KMS-11 (cell line): ENCODE results near the gene DGKK.

Experiments used
- H2AFZ ChIP-seq: fragments of 200-600 bp; sonication (generic); 2 replicates; pipeline ENCODE4 v1.6.1; 2016; ENCODE audit warnings: antibody characterized with exemption, mixed run types, low read depth
- H3K27ac ChIP-seq: fragments of 200-600 bp; sonication (generic); 2 replicates; pipeline ENCODE4 v1.6.1; 2016; ENCODE audit warnings: mild to moderate bottlenecking, mixed run types
- H3K27me3 ChIP-seq: fragments of 200-600 bp; sonication (generic); 2 replicates; pipeline ENCODE4 v1.6.1; 2017; ENCODE audit warnings: mild to moderate bottlenecking, low read depth, mixed run types, moderate library complexity; ENCODE audit not compliant: insufficient read depth
- H3K36me3 ChIP-seq: fragments of 200-600 bp; sonication (generic); 2 replicates; pipeline ENCODE4 v1.6.1; 2017; ENCODE audit warnings: mild to moderate bottlenecking, mixed run types; ENCODE audit not compliant: insufficient read depth
- H3K4me1 ChIP-seq: fragments of 200-600 bp; sonication (generic); 2 replicates; pipeline ENCODE4 v1.6.1; 2016; ENCODE audit warnings: mild to moderate bottlenecking, low read depth, mixed run types; ENCODE audit not compliant: poor library complexity, severe bottlenecking
- H3K4me2 ChIP-seq: fragments of 200-600 bp; sonication (generic); 2 replicates; pipeline ENCODE4 v1.7.0; 2016; ENCODE audit warnings: mild to moderate bottlenecking, mixed run types
- H3K4me3 ChIP-seq: fragments of 200-600 bp; sonication (generic); IDR thresholded peaks from 2 replicates; pipeline ENCODE4 v1.6.1; 2017; ENCODE audit warnings: low read depth, low read length, mixed read lengths; ENCODE audit not compliant: insufficient read depth
- H3K79me2 ChIP-seq: fragments of 200-600 bp; sonication (generic); 2 replicates; pipeline ENCODE4 v1.6.1; 2016; ENCODE audit warnings: low read depth, mixed run types; ENCODE audit not compliant: insufficient read depth
- H3K9ac ChIP-seq: fragments of 200-600 bp; sonication (generic); 2 replicates; pipeline ENCODE4 v1.6.1; 2016; ENCODE audit warnings: mild to moderate bottlenecking, mixed run types
- H4K20me1 ChIP-seq: fragments of 200-600 bp; sonication (generic); 2 replicates; pipeline ENCODE4 v1.6.1; 2016; ENCODE audit warnings: mild to moderate bottlenecking, mixed run types; ENCODE audit not compliant: insufficient read depth
- TF ChIP-seq, protein P1 (sequence below): fragments of 200-600 bp; sonication (generic); conservative IDR thresholded peaks from 2 replicates; pipeline ENCODE4 v1.6.1; 2017; ENCODE audit warnings: low read depth, mild to moderate bottlenecking, antibody characterized with exemption, low read length, moderate library complexity, mixed read lengths

DGKK gene

DNA sequence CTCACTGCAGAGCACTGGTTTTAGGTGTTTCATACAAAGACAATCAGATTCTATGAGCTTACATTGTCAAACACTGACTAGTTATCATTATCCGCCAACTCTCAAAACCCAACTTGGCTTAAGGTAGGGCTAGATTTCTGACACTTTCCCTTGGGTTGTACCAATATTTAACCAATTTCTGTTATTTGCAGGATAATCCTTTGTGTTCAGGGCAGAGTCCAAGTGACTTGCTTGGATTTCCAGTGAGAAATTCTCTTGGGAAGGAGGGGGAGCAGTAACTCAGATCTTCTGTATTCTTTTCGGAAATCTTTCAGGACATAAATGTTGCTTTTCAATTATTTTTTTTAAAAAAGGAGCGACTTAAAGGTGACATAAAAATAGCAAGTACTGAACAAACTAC, 23.1 kb downstream of the DGKK start:
- Histone ChIP-seq H3K4me3 (no peak overlapping the region), H3K4me1 (no peaks in the 10 kb centered on the region), H3K79me2 (no peaks in the 10 kb centered on the region), H3K4me2 (no peak overlapping the region), H3K27me3 (no peaks in the 10 kb centered on the region), H4K20me1 (no peaks in the 10 kb centered on the region), H3K9ac (no peak overlapping the region), H3K36me3 (no peaks in the 10 kb centered on the region), H3K27ac (no peak overlapping the region), H2AFZ (no peak overlapping the region)
- TF ChIP-seq, protein P1, sequence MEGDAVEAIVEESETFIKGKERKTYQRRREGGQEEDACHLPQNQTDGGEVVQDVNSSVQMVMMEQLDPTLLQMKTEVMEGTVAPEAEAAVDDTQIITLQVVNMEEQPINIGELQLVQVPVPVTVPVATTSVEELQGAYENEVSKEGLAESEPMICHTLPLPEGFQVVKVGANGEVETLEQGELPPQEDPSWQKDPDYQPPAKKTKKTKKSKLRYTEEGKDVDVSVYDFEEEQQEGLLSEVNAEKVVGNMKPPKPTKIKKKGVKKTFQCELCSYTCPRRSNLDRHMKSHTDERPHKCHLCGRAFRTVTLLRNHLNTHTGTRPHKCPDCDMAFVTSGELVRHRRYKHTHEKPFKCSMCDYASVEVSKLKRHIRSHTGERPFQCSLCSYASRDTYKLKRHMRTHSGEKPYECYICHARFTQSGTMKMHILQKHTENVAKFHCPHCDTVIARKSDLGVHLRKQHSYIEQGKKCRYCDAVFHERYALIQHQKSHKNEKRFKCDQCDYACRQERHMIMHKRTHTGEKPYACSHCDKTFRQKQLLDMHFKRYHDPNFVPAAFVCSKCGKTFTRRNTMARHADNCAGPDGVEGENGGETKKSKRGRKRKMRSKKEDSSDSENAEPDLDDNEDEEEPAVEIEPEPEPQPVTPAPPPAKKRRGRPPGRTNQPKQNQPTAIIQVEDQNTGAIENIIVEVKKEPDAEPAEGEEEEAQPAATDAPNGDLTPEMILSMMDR = no peak

DNA sequence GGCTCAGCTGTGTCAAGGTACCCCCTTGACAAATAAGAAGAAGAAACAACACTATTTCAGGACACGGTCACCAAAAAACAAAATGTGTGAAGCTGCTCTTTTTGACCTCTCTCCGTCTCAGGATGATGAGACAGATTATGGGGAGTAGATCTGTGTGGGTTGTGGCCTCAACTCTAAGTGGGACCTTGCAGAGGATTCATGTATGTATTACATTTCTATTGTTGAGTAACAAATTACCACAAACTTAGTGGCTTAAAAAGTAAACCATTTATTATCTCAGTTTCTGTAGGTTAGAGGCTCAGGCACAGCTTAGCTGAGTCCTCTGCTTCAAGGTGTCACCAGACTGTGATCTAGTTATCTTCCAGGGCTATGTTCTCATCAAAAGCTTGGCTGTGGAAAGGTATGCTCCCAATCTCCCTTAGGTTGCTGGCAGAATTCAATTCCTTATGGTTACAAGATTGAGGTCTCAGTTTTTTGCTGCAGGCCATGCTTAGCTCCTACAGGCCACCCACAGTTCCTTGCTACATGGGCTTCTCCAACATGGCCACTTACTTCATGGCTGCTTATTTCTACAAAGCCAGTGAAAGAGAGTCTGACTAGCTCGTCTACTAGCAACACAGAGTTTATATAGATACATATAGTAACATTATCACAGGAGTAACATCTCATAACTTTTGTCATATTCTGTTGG, 28.1 kb downstream of the DGKK start:
- no peaks in the 10 kb centered on the region for H4K20me1 ChIP-seq
- H3K36me3 ChIP-seq = no peaks in the 10 kb centered on the region
- no peak overlapping the region for H3K4me2 ChIP-seq
- H3K4me1 ChIP-seq = no peaks in the 10 kb centered on the region
- H3K27me3 ChIP-seq = no peaks in the 10 kb centered on the region
- H2AFZ ChIP-seq = no peak overlapping the region
- TF ChIP-seq, protein P1 = no peak
- H3K4me3 ChIP-seq = no peak overlapping the region
- H3K27ac ChIP-seq = no peak overlapping the region
- no peaks in the 10 kb centered on the region for H3K79me2 ChIP-seq
- no peak overlapping the region for H3K9ac ChIP-seq

DNA sequence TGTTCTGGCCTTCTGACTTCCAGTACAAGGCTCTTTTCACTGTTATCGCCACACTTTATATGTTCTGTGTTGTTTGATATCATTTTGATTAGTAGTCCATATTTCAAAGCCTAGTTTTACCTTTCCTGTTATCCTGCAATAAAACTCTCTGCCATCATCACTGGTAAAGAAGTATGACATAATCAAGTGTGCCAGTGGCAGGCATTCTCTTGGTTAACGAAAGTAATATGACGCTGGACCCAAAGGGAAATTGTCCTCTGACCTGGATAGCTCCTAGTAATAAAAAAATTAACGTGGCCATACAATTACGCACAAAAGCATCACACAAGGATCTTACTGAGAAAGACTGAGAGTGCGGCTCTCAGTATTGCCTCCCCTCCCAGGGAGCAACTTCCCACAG, 33.8 kb downstream of the DGKK start:
- Histone ChIP-seq H3K4me1 (no peaks in the 10 kb centered on the region), H3K27me3 (no peaks in the 10 kb centered on the region), H3K4me2 (no peak overlapping the region), H4K20me1 (no peaks in the 10 kb centered on the region), H3K4me3 (no peak overlapping the region), H3K79me2 (no peaks in the 10 kb centered on the region), H3K27ac (no peak overlapping the region), H3K36me3 (no peaks in the 10 kb centered on the region), H3K9ac (no peak overlapping the region), H2AFZ (no peak overlapping the region)
- TF ChIP-seq, protein P1 = no peak

DNA sequence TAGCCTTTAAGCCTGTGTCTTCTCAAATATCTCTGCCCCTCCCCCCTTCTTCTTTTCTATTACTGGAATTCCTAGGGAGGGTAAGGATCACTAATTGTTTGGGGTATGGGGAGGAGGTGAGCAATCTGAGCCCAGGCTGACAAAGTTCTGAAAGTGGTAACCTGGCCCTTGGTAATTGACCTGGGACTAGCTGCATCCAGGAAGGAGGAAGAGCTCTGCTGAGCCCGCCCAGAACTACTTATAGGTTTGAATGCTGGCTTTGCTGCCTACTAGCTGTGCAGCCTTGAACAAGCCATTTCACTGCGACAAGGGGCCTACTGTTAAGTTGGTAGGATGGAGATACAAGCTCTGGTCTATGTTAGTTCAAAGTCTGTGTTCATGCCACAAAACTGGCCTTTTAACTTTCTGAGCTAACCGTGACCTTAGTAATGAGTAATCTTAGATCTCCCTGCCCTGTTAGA, 37.8 kb downstream of the DGKK start:
- Histone ChIP-seq H3K27ac (no peak overlapping the region), H3K4me3 (no peak overlapping the region), H3K4me1 (no peaks in the 10 kb centered on the region), H3K27me3 (no peaks in the 10 kb centered on the region), H4K20me1 (no peaks in the 10 kb centered on the region), H3K4me2 (no peak overlapping the region), H3K79me2 (no peaks in the 10 kb centered on the region), H3K36me3 (no peaks in the 10 kb centered on the region), H3K9ac (no peak overlapping the region), H2AFZ (no peak overlapping the region)
- TF ChIP-seq, protein P1 = no peak
